ENCODE data around the gene SLC25A25.

The SLC25A25 gene

GRCh38 chr9:128149001-128149701 is 81.1 kb downstream of the SLC25A25 start, which contains the start of gene LCN2:
LCN2 (plus strand) TSS chr9:128149453; CDS start chr9:128149526, 73 bp downstream.
- no peak for DNase-seq

GRCh38 chr9:128149951-128150593 is 82.0 kb downstream of the SLC25A25 start:
- no peak for DNase-seq

GRCh38 chr9:128150594-128151308 is 82.7 kb downstream of the SLC25A25 start:
- DNase-seq = no peak

GRCh38 chr9:128151309-128152132 is 83.5 kb downstream of the SLC25A25 start:
- DNase-seq = no peak

GRCh38 chr9:128152133-128153059 is 84.4 kb downstream of the SLC25A25 start:
- no peak for DNase-seq

- DNase-seq = no peak
Observed at GRCh38 chr9:128153060-128153946, 85.3 kb downstream of the SLC25A25 start.

GRCh38 chr9:128153947-128154695 is 86.1 kb downstream of the SLC25A25 start:
- no peak for DNase-seq

GRCh38 chr9:128155736-128156500 is 87.9 kb downstream of the SLC25A25 start:
- no peak for DNase-seq

All from NCI-H446 treated with DMSO at 0.1 percent for 48 hours (cell line).